GM23338 (cell line): ENCODE results near the gene GABBR1.
"Not testable (repeated sequence)": the region's sequence is repeated elsewhere in the genome, so short reads cannot be mapped to it uniquely, and the experiment has no call there.

Experiments used
- CTCF ChIP-seq, 2 experiments: fragments of 200-600 bp in 1 of 2; sonication (generic) in 1 of 2; conservative IDR thresholded peaks; 2 replicates each; pipeline versions ENCODE4 v1.5.1 to v1.6.1; 2016 to 2017; ENCODE audit warnings: antibody characterized with exemption in 2 of 2, low read depth in 2 of 2, mild to moderate bottlenecking in 2 of 2, moderate library complexity in 1 of 2
- EZH2 ChIP-seq: fragments of 200-600 bp; sonication (generic); IDR thresholded peaks from one replicate; pipeline ENCODE4 v1.8.0; 2017; ENCODE audit warnings: antibody characterized with exemption, mild to moderate bottlenecking, low read depth; ENCODE audit not compliant: unreplicated experiment
- POLR2AphosphoS5 ChIP-seq: IDR thresholded peaks from 2 replicates; pipeline ENCODE4 v1.6.1; 2016; ENCODE audit warnings: antibody characterized with exemption, low read depth
- REST ChIP-seq: IDR thresholded peaks from one replicate; pipeline ENCODE4 v1.6.1; 2018; ENCODE audit warnings: antibody characterized with exemption; ENCODE audit not compliant: unreplicated experiment
- ZNF462 ChIP-seq: fragments of 250-450 bp; sonication (Bioruptor Pico); IDR thresholded peaks from 2 replicates; pipeline ENCODE4 v1.5.0; 2020; ENCODE audit warnings: mild to moderate bottlenecking, moderate library complexity

- not testable (repeated sequence) for TF ChIP-seq CTCF (conservative IDR thresholded peaks at IDR 0.05; ENCODE audit: low read depth in 2 of 2); ZNF462 (CRISPR knock-in tag); POLR2AphosphoS5; EZH2; REST
These were observed 39.1 kb upstream of the GABBR1 start for GRCh38 chr6:29672116-29672515.
